GM18870 (cell line): ENCODE measurements around the gene RTP2.

Experiments used
- ATAC-seq: cut with Tn5 transposase; IDR thresholded peaks from one replicate; pipeline ENCODE4 v1.9.1; 2021; ENCODE audit warnings: moderate library complexity; ENCODE audit not compliant: unreplicated experiment

The RTP2 gene

GRCh38 chr3:187739094-187739560 lies 36.8 kb upstream of the RTP2 start:
- ATAC-seq: no peak

- ATAC-seq: no peak
Observed at GRCh38 chr3:187738331-187739093, 36.2 kb upstream of the RTP2 start.

- ATAC-seq: no peak
Observed at GRCh38 chr3:187738071-187738330, 35.6 kb upstream of the RTP2 start.

GRCh38 chr3:187737368-187738070 lies 35.2 kb upstream of the RTP2 start:
- ATAC-seq: no peak

DNA sequence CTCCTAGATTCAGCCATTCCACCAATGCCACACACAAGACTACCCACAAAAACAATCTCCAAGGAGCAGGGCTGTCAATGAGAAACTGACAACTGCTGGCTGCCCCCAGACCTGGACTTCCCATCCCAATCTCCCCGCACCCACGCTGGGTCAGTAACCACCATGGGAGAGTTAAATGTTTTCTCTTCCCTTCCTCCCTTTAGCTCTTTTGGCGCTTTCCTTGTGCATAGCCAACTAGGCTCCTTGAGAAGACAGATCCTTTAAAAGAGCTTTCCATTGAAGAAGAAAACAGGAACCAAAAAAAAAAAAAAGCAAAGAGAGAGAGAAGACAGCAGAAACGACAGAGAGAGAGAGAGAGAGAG lies 34.6 kb upstream of the RTP2 start:
- ATAC-seq: no peak

GRCh38 chr3:187736418-187736871 lies 34.1 kb upstream of the RTP2 start:
- ATAC-seq: no peak

GRCh38 chr3:187735837-187736236 lies 33.5 kb upstream of the RTP2 start:
- ATAC-seq: no peak

DNA sequence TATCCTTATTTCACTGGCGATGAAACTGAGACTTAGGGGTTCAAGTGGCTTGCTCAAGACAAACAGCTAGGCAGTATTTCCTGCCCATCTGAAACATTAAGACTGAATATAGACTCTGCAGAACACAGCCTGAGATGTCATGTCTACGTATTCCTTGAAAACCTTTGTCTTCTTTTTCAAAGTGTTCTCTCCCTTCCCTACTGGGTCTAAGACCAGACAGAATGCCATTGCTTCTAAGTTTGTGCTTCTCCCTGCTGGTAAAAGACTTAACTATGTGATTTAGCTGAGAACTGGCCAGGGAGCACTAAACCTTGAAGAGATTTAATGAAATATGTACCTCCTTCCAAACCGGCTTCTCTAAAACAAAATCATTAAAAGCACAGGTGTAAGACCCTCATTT lies 33.0 kb upstream of the RTP2 start:
- ATAC-seq: no peak

- ATAC-seq: no peak
Observed at GRCh38 chr3:187734841-187735240, 32.5 kb upstream of the RTP2 start.

DNA sequence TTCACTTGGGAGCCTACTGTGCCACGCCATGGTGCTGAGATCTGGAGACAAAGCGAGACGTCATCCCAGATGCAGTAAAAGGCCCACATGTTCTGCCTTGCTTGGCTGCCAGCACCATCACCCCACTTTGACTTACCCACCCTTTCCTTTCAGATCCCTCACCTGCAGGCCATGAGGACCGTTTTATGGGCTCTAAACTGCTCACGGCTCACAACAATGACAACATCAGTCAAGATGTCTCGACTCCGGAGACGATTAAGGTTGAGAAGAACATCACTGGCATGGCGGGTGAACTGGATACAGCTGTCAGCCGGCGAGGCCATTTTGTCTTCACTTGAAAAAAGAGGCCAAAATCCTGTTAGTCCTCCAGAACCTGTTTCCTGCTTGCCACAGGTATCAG lies 31.0 kb upstream of the RTP2 start:
- ATAC-seq: no peak

GRCh38 chr3:187729598-187729997 lies 27.2 kb upstream of the RTP2 start:
- no peak for ATAC-seq

GRCh38 chr3:187728940-187729583 lies 26.7 kb upstream of the RTP2 start:
- ATAC-seq: no peak

- ATAC-seq: no peak
Observed at GRCh38 chr3:187728248-187728647, 25.9 kb upstream of the RTP2 start.

DNA sequence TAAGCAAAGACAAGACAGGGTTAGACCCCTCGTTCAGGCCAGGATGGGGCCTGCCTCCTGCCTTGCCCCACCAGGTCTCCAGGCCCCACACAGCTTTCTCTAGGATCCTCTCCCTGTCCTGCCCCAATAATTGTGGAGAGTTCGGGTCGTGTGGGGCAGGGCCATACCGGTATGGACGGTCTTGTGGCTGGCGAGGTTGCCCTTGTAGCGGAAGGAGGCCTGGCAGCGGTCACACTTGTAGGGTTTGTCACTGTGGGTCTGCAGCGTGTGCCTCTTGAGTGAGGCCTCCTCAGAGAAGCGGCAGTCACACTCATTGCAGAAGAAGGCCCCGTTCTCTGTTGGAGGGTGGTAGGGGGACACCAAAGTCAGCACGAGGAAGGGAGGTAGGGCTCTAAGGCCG lies 24.2 kb upstream of the RTP2 start:
- no peak for ATAC-seq

DNA sequence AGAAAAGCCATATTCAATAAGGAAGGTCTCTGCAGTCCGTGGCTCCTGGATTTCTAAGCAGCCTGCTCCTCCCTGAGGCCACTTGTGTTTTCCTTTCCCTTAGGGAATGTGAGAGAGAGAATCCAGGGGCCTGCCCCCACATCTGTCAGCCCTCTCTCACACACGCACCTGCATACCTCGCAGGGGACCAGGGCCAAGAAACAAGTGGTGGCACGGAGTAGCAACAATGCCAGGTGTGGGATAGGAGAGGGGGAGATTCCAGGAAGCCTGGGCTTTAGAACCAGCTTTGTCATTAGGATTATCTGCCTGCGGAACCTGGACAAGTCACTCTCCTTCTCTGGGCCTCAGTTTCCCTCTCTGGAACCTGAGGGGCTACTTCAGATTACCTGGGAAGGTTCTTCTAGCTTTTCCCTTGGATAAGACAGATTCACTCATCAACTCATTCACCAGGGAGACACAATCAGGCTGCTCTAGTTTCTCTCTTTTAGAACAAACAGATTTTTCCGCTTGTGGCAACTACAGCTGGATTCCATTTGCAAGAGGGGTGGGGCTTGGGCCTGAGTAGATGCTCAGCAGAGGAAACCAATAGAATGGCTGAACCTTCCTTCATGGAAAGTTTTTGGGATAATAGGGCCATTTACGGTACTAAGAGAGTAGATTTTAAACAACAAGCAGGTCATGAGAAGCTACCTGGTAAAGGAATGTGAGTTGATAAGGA lies 23.5 kb upstream of the RTP2 start:
- no peak for ATAC-seq

- ATAC-seq: no peak
Observed at GRCh38 chr3:187725224-187725623, 22.9 kb upstream of the RTP2 start.

GRCh38 chr3:187722206-187722612 lies 19.9 kb upstream of the RTP2 start:
- no peak for ATAC-seq

GRCh38 chr3:187721055-187721454 lies 18.7 kb upstream of the RTP2 start:
- no peak for ATAC-seq

DNA sequence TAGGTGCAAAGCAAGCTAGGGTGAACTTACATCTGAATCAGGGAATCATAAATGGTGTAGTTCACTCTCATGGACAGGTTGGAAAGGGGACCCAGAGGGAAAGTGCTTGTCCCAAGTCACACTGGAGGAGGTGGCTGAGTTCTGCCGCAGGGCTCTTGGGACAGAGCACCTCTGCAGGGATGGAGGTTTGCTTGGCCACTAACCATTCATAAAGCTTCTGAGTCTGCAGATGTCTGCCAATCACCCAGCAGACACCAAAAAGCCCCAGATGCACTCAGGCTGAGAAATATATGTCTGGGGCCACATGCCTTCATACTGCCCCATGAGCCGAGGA lies 17.9 kb upstream of the RTP2 start:
- ATAC-seq: no peak

GRCh38 chr3:187719628-187720336 lies 17.4 kb upstream of the RTP2 start:
- no peak for ATAC-seq

GRCh38 chr3:187718802-187719201 lies 16.4 kb upstream of the RTP2 start:
- ATAC-seq: no peak
